Mucosa of descending colon (tissue), 3 donors: ENCODE results near the gene INHBB. TPM values are rescaled to one million over a fixed set of nuclear protein-coding genes. Genes with fewer than 3 reads are reported as not detected.

ENCODE experiments used
- ATAC-seq: fragments of 200-7000 bp; cut with Tn5 transposase; one replicate; pipeline ENCODE4 v1.9.1; 2020; ENCODE audit warnings: mild to moderate bottlenecking, moderate library complexity
- DNase-seq, 3 donors: peaks; one replicate each; pipeline ENCODE4 v3.0.0-alpha.2; 2020
- H3K36me3 ChIP-seq: fragments of 200-600 bp; one replicate; pipeline ENCODE4 v1.8.0; 2021; ENCODE audit warnings: low read depth, mild to moderate bottlenecking
- H3K4me1 ChIP-seq: fragments of 200-600 bp; one replicate; pipeline ENCODE4 v1.8.0; 2021; ENCODE audit warnings: low read depth, mild to moderate bottlenecking
- H3K4me3 ChIP-seq: fragments of 200-600 bp; one replicate; pipeline ENCODE4 v1.8.0; 2021; ENCODE audit warnings: mild to moderate bottlenecking
- H3K9me3 ChIP-seq: fragments of 200-600 bp; one replicate; pipeline ENCODE4 v1.8.0; 2021; ENCODE audit warnings: mild to moderate bottlenecking
- CTCF ChIP-seq: fragments of 200-600 bp; IDR thresholded peaks from one replicate; pipeline ENCODE4 v1.8.0; 2022; ENCODE audit warnings: antibody characterized with exemption, mild to moderate bottlenecking
- intact Hi-C, 2 donors: fragments of 100-400 bp; cut with DNase I in 1 of 2; cut with micrococcal nuclease in 1 of 2; formaldehyde crosslinking; loops; one replicate each; pipeline versions ENCODE4 v1.11.0 to v1.11.1; 2022; cut with DNase I, micrococcal nuclease
- total RNA-seq, 3 donors: library from RNA; stranded (reverse); fragmentation: NEBNext Ultra II Directional in 2 of 3; extraction: Animal tissue kit (Norgen Biotek cat#: 25700) in 2 of 3; gene quantifications; one replicate each; pipeline versions ENCODE4 v1.2.1 to v1.2.4, GENCODE V29; 2021 to 2023
- donor health status: DM: no; HTN: no; CAD: no; lungs with moderate emphysema.
- donor health status: DM: no; HTN: no; CAD: no.
- donor health status: DM: no; HTN: yes; CAD: no.

Gene INHBB
- total RNA-seq, 3 donors from 2014 or later, result 0.10 to 0.92 (median 0.29) TPM

- TF ChIP-seq CTCF, result no peak
- H3K9me3 ChIP-seq, result no peaks in the 10 kb centered on the region
- ATAC-seq, result no peak
- no peaks in the 10 kb centered on the region for H3K36me3 ChIP-seq
- no peaks in the 10 kb centered on the region for H3K4me1 ChIP-seq
- H3K4me3 ChIP-seq, result no peak overlapping the region
- intact Hi-C loops, result no loop called here
- no peak for DNase-seq
These were observed 50.3 kb downstream of the INHBB start for GRCh38 chr2:120396013-120396860.

DNA sequence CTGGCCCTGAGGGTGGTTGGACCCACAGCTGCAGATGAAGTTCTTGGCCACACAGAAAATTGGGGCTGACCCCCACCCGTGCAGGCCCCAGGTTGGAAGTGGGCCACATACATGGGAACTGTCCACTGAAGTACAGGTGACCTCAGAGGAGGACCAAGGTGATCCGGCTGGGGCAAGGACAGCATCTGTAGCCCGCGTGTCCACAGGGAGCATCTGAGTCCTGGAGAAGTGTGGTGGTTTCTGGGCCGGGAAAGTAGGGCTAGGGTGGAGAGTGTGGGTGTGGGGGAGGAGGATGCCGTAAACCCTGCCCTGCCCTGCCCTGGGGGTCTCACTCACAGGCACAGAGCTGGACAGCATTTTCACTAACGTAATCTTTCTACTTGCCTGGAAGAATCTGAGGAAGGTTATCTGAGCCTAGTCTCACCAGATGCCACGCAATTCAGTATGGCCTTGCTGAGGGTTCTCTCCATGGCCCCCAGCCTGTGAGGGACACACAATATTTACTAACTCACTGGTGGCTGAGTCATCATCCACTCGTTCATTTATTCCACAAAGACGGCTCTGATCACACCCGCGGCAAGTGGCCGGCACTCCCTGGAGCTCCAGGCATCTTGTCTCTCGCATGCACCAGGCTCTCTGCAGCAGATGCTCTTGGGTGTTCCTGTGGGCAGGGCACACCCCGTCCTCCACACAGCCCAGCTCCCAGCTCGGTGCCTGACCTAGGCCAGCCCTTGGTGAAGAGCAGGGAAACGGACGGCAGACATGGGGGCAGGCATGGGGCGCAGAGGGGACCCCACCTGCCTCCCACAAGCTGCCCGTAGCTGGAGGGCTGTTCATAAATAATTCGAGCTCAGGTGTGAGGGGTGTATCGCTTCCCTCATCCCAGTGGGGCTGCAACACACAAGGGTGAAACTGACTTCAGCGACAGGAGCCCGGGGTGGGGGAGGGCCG, 51.2 kb downstream of the INHBB start:
- intact Hi-C loops, result no loop called here
- DNase-seq, result no peak
- peak; percentile 14 for ATAC-seq

GRCh38 chr2:120398051-120398995, 52.4 kb downstream of the INHBB start:
- H3K4me3 ChIP-seq, result no peak overlapping the region
- DNase-seq (no peak), ATAC-seq (no peak)
- H3K4me1 ChIP-seq, result no peaks in the 10 kb centered on the region
- no peak for TF ChIP-seq CTCF
- no peaks in the 10 kb centered on the region for H3K36me3 ChIP-seq
- intact Hi-C loops, result no loop called here
- H3K9me3 ChIP-seq, result no peaks in the 10 kb centered on the region

More for the DNA sequence above, 51.2 kb downstream of the INHBB start:
- Histone ChIP-seq H3K9me3 (no peaks in the 10 kb centered on the region), H3K36me3 (no peaks in the 10 kb centered on the region), H3K4me1 (no peaks in the 10 kb centered on the region), H3K4me3 (no peak overlapping the region)
- no peak for TF ChIP-seq CTCF

DNA sequence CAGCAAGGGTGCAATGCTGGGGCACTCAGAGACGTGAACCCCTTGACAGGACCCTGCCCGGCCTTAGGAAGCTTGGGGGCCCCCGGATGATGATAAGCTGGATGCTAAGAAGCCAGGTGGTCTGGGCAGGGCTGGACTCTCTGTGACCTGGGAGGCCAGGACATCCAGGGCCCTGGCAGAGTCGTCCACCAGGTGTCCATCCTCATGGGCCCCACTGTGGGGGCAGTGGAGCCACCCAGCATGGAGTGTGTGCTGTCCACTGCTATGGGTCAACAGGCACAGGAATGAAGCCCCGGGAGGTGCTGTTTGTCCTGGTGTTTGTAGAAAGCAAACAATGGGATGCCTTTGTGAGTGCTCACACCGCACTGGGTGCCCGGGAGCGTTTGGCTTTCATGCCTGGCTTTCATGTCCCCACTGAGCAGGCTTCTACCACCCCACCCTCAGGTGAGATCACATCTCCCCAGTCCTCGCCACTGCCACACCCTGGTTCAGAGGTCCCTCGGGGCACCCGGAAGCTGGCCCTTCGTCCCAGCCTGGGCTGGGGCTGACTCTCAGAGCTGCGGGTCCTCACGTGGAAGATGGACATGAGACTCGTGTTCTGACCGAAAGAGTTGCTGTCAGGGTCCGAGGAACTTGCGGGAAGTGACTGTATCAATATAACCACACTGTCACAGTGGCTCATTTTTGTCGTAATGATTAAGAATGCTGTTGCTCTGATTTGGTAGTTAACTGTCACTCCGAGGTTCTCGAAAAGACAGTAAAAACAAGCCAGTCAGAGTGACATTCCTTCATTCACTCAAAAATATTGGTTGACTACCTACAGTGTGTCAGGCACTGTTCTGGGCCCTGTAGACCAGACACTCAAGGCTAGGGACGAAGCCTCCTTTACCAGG, 53.3 kb downstream of the INHBB start:
- TF ChIP-seq CTCF, result no peak
- Histone ChIP-seq H3K4me3 (no peak overlapping the region), H3K4me1 (no peaks in the 10 kb centered on the region), H3K9me3 (no peaks in the 10 kb centered on the region), H3K36me3 (no peaks in the 10 kb centered on the region)
- intact Hi-C loops, result no loop called here
- peak in 2 of 3 donors; percentile 8 to 43 for DNase-seq
- peak; percentile 34 for ATAC-seq
